ENCODE measurements around the gene ZNF77.

GRCh38 chr19:2962018-2962670 lies 17.4 kb upstream of the ZNF77 start:
- TF ChIP-seq RAD21 (IDR thresholded peaks at IDR 0.05; ENCODE audit: low read depth) (peak; percentile 91), CREB1 (IDR thresholded peaks at IDR 0.05; ENCODE audit: low read depth) (peak; percentile 94), EP300 (IDR thresholded peaks at IDR 0.05; ENCODE audit: borderline replicate concordance) (no peak), REST (IDR thresholded peaks at IDR 0.05; ENCODE audit: low read depth) (no peak), TAF1 (IDR thresholded peaks at IDR 0.05; ENCODE audit: low read depth) (no peak), MAX (IDR thresholded peaks at IDR 0.05) (no peak), TCF12 (IDR thresholded peaks at IDR 0.05; ENCODE audit: low read depth) (no peak), USF1 (IDR thresholded peaks at IDR 0.05) (no peak)

Data from Ishikawa (cell line).